VCaP (cell line): Measurements from ENCODE around the gene ALDH7A1.

Experiments used
- H3K27ac ChIP-seq: fragments of 450-650 bp; 2 replicates; pipeline ENCODE4 v1.5.1; 2017
- TF ChIP-seq, protein P1 (sequence below): fragments of 450-650 bp; conservative IDR thresholded peaks from 2 replicates; pipeline ENCODE4 v1.5.1; 2017; ENCODE audit warnings: mild to moderate bottlenecking, moderate library complexity

ALDH7A1 gene

DNA sequence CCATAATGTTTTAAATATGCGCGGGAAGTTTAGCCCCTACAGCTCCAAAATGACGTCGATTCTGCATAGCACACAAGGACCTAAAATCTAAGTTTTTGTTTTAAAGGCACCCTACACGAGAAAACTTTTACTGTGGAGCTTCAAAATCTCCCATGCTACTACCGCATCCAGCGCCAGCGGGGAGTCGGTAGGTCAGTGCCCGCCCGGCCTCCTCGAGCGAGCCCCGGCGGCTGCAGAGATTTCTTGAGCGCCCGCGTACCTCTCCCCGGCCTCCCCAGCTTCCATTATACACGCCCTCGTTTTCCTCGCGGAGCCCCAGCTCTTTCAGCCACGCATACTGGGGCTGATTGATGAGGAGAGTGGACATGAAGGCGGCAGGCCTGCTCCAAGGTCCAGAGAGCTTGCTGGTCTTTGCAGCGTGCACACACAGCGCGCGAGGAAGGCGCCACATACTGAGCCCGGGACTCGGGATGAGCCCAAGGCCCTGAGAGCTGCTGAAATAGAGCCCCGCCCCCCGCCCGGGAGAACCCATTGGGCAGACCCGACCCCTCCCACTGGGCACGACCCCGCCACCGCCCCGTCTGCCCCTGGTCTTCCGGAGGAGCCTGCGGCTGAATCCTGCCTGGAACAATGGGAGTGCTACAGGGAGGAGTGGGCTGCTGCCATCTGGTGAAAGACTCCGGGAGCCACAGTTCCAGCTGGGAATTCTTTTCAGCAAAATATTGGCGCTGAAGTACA is at the start of gene ALDH7A1:
TSS of gene ALDH7A1 (minus strand) at position 472 of the 738 bp plus-strand sequence. CDS start at position 451, 21 bp downstream.
- TF ChIP-seq, protein P1, sequence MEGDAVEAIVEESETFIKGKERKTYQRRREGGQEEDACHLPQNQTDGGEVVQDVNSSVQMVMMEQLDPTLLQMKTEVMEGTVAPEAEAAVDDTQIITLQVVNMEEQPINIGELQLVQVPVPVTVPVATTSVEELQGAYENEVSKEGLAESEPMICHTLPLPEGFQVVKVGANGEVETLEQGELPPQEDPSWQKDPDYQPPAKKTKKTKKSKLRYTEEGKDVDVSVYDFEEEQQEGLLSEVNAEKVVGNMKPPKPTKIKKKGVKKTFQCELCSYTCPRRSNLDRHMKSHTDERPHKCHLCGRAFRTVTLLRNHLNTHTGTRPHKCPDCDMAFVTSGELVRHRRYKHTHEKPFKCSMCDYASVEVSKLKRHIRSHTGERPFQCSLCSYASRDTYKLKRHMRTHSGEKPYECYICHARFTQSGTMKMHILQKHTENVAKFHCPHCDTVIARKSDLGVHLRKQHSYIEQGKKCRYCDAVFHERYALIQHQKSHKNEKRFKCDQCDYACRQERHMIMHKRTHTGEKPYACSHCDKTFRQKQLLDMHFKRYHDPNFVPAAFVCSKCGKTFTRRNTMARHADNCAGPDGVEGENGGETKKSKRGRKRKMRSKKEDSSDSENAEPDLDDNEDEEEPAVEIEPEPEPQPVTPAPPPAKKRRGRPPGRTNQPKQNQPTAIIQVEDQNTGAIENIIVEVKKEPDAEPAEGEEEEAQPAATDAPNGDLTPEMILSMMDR: peak; percentile 86
- H3K27ac ChIP-seq: peak within 1 kb of the TSS; percentile 81

DNA sequence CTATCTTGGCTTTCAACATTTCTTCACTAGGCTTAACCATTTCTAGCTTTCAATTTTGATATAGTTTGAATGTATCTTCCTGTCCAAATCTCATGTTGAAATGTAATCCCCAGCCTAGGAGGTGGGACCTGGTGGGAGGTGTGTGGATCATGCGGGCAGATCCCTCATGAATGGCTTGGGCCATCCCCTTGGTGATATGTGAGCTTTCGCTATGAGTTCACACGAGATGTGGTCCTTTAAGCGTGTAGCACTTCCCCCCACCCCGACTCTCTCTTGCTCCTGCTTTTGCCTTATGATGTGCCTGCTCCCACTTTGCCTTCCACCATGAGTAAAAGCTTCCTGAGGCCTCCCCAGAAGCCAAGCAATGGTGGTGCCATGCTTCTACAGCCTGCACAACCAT is 46.4 kb upstream of the ALDH7A1 start:
- TF ChIP-seq, protein P1: no peak
- H3K27ac ChIP-seq: no peak overlapping the region

GRCh38 chr5:126640866-126641265 is 45.8 kb upstream of the ALDH7A1 start:
- no peak overlapping the region for H3K27ac ChIP-seq
- TF ChIP-seq, protein P1: no peak

GRCh38 chr5:126636956-126637355 is 41.9 kb upstream of the ALDH7A1 start:
- TF ChIP-seq, protein P1: no peak
- H3K27ac ChIP-seq: no peak overlapping the region

DNA sequence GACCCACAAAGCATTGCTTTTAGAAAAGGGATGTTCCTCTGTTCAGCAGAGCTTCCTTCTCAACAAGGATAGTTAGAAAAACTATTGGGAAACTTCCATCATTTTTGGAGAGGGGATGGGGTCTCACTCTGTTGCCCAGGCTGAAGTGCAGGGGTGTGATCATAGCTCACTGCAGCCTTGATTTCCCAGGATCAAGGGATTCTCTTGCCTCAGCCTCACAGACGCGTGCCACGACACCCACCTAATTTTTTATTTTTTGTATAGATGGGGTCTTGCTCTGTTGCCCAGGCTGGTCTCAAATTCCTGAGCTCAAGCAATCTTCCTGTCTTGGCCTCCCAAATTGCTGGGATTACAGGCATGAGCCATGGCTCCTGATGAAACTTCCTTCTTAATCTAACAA is 40.6 kb upstream of the ALDH7A1 start:
- TF ChIP-seq, protein P1: no peak

DNA sequence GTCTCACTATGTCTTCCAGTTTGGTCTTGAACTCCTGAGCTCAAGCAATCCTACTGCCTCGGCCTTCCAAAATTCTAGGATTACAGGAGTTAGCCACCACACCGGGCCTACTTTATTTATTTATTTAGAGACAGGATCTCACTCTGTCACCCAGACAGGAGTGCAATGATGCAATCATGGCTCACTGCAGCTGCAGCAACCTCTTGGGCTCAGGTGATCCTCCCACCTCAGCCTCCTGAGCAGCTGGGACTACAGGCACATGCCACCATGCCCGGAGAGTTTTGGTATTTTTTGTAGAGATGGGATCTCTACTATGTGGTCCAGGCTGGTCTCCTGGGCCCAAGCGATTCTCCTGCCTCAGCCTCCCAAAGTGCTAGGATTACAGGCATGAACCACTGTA is 38.5 kb upstream of the ALDH7A1 start:
- H3K27ac ChIP-seq: no peak overlapping the region
- TF ChIP-seq, protein P1: no peak

More for the DNA sequence above, 40.6 kb upstream of the ALDH7A1 start:
- no peak overlapping the region for H3K27ac ChIP-seq

DNA sequence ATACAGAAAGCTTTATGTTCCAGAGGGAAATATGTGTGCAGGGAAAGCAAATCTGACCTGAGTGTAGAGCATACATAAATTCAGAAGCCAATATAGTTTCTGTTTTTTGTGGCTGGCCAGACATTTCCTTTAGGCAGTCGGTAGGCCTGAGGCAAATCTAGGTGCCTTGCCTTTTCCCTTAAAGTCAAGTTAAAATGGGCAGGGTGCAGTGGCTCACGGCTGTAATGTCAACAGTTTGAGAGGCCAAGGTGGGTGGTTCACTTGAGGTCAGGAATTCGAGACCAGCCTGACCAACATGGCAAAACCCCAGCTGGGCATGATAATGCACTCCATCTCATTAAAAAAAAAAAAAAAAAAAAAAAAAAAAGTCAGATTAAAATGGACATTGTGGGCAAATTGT is 36.9 kb upstream of the ALDH7A1 start:
- TF ChIP-seq, protein P1: no peak
- H3K27ac ChIP-seq: no peak overlapping the region
